GM21786 (cell line): ENCODE results near the gene OR52A5.
A peak's percentile ranks its signal among the peaks of the same experiment; 100 is the strongest.
"Not testable (repeated sequence)": the region's sequence is repeated elsewhere in the genome, so short reads cannot be mapped to it uniquely, and the experiment has no call there.

Experiments used
- ATAC-seq: cut with Tn5 transposase; IDR thresholded peaks from one replicate; pipeline ENCODE4 v1.9.1; 2021; ENCODE audit not compliant: unreplicated experiment

The OR52A5 gene

DNA sequence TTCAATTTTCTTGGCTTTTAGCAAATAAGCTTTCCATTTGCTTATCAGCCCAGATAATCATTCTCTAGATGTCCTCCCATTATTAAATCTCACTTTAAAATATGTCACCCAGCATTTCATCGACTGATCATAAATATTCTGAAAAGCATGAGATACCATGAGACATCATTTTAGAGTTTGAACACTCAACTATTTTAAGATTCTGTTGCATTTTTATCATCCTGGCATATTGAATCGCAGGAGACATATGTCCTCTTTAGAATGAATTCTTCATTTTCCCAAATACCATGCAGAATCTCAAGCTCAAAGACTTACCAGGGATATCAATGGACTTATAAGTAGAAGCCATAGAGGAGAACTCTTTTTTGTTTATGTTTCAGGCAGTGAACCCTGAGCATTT, at the start of gene OR52A5:
Gene OR52A5 (minus strand): TSS at position 361 of the 400 bp plus-strand sequence. CDS start 5,714 bp downstream, outside the sequence.
- ATAC-seq, result no peak

DNA sequence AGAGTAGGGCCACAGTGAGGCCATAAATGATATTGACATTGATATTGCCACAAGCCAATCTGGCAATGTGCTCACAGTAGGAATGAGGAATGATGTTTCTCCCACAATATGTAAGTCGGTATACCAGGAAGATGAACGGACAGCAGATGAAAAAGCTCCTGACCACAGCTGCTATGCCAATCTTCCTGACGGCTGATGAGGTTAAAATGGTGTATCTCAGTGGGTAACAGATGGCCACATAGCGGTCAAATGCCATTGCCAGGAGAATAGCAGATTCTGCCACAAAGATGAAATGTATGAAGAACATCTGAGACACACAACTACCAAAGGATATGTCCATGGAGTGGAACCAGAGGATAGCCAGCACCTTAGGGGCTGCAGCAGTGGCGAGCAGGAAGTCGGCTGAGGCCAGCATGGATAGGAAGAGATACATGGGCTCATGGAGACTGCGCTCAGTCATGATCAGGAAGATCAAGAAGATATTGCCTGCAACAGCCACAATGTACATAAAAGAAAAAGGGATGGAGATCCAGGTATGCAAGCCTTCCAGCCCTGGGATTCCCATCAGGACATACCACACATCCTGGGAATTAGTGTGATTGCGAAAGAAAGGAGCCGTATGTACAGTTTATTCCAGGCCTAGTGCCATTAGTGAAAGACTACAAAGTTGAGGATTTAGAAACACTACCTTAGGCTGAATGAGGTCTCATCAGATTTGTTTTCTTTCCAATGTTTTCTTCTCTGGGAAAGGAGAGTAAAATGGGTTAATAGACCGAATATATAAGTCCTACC, 40.1 kb upstream of the OR52A5 start:
- ATAC-seq, result no peak

GRCh38 chr11:5174934-5175333, 36.8 kb upstream of the OR52A5 start:
- no peak for ATAC-seq

DNA sequence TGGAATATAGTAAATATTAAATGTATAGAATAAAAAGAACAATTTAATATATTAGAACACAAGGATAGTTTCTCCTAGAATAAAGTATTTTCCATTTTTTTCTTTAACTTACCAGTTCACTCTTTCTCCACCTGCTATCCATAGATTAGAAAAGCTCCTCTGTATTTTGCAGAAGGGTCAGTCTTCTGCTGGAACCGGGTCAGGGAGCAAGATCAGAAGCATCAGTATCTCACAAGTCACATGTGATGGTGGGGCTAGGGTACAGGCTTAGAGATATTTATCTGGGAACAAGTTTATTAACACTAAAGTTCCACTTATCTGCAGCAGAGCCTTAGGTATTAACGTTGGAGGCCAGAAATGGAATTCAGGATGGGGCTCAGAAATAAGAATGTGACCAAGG, 33.7 kb upstream of the OR52A5 start:
- no peak for ATAC-seq

GRCh38 chr11:5165898-5166297, 27.7 kb upstream of the OR52A5 start:
- not testable (repeated sequence) for ATAC-seq

- ATAC-seq, result not testable (repeated sequence)
These were observed 26.7 kb upstream of the OR52A5 start for GRCh38 chr11:5164807-5165206.

GRCh38 chr11:5161045-5161444, 22.9 kb upstream of the OR52A5 start:
- ATAC-seq, result not testable (repeated sequence)

GRCh38 chr11:5160217-5160616, 22.1 kb upstream of the OR52A5 start:
- ATAC-seq, result not testable (repeated sequence)

GRCh38 chr11:5159806-5160205, 21.6 kb upstream of the OR52A5 start:
- ATAC-seq, result no peak

- no peak for ATAC-seq
These were observed 16.5 kb upstream of the OR52A5 start, which contains the start of gene OR52A1 for GRCh38 chr11:5154657-5155056. OR52A1 (minus strand) TSS chr11:5154757; CDS start chr11:5152369, 2,388 bp downstream.

GRCh38 chr11:5153574-5154431, 15.6 kb upstream of the OR52A5 start:
- ATAC-seq, result no peak

- ATAC-seq, result no peak
These were observed 13.6 kb upstream of the OR52A5 start for GRCh38 chr11:5151713-5152153.

- not testable (repeated sequence) for ATAC-seq
These were observed 6.0 kb upstream of the OR52A5 start for GRCh38 chr11:5144206-5144605.

DNA sequence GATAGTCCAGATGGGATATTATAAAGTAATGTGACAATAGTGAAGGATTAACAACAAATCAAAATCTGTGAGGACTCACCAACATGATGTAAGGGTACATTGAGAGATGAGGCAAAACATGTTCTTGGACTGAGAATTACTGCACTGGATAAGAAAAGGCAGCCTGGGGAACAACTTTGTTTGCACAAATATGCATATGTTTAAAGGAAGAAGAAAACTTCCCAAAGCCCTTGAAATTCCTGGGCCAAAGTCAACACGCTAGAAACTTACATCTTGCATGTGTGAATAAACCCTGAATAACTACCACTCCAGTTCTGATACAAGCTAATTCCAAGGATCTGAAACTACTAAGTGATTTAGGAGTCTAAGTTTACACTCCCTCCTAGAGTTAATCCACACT, 1.1 kb downstream of the OR52A5 start:
- no peak for ATAC-seq

DNA sequence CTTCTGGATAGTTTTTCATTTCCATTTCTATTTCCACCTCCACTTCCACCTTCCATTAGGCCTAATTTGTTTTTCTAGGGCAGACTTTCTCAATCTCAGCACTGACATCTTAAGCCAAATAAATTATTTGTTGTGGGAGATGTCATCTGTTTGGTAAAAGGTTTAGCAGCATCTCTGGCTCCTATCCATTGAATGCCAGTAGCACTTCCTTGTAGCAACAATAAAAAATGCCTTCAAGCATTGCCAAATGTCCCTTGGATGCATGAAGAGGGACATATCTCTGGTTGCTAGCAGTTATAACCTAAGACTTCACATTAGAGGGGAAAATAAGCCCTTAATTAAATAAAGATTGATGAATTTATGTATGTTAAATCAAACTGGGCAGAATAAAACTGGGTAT, 1.9 kb downstream of the OR52A5 start:
- no peak for ATAC-seq

DNA sequence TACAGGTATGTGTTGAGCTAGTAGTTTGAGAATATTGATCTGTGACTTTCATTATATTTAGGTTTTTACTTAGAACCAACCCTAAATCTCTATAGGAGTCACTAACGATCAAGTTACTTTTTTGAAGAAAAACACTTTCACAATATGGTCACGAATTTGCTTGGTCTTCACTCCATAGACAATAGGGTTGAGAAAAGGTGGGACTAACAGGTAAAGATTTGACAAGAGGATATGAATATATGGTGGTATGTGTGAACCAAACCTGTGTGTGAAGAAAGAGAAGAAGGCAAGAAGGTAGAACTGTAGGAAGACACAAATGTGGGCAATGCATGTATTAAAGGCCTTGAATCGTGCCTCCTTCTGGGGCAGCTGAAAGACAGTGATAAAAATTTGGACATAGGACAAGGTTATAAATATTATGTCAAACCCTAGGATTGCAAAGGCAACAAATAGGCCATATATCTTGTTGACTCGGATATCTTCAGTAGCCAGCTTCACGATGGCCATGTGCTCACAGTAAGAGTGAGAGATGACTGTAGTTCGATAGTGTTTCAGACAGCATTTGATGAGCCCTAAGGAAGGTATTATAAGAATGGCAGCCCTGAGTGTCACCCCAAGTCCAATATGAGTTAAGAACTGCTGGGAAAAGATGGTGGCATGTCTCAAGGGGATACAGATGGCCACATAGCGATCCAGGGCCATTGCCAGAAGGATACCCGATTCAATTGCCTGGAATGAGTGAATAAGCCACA, 6.4 kb downstream of the OR52A5 start:
- no peak for ATAC-seq

GRCh38 chr11:5129457-5129877, 8.7 kb downstream of the OR52A5 start:
- no peak for ATAC-seq

DNA sequence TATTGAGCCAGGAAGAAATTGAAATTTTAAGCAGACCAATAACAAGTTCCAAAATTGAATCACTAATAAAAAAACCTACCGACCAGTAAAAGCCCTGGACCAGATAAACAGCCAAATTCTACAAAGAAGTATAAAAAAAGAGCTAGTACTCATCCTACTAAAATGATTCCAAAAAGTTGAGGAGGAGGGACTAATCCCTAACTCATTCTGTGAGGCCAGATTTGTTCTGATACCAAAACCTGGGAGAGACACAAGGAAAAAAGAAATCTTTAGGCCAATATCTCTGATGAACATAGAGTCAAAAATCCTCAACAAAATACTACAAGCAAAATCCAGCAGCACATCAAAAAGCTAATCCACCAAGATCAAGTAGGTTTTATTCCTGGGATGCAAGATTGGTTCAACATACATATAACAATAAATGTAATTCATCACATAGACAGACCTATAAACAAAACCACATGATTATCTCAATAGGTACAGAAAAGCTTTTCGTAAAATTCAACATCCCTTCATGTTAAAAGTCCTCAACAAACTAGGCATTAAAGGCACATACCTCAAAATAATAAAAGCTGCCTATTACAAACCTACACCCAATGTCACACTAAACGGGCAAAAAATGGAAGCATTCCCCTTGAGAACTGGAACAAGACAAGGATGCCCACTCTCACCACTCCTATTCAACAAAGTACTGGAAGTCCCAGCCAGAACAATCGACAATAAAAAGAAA, 13.1 kb downstream of the OR52A5 start:
- no peak for ATAC-seq

GRCh38 chr11:5123802-5124521, 14.2 kb downstream of the OR52A5 start:
- ATAC-seq, result peak; percentile 94

GRCh38 chr11:5118893-5119292, 19.3 kb downstream of the OR52A5 start:
- ATAC-seq, result no peak
